SK-N-SH (cell line): ENCODE results near the gene PPP6R2. TPM values are rescaled to one million over a fixed set of nuclear protein-coding genes. Genes with fewer than 3 reads are reported as not detected.

Source experiments
- CTCF ChIA-PET: fragments of 300-600, 350-600 bp; formaldehyde crosslinking; extraction: SDS; loops from one replicate; lab custom pipeline; 2021; lab: Yijun Ruan, JAX
- POLR2A ChIA-PET: fragments of 350-600 bp; sonication (Branson Sonifier 250); formaldehyde crosslinking; extraction: SDS; loops from one replicate; lab custom pipeline; 2020; ENCODE audit warnings: antibody characterized with exemption, inconsistent platforms; lab: Yijun Ruan, JAX
- DNase-seq: peaks from one replicate; pipeline ENCODE4 v3.0.0; 2012
- H2AFZ ChIP-seq: fragments of 200-600 bp; sonication (generic); 2 replicates; pipeline ENCODE4 v1.8.1; 2016; ENCODE audit warnings: antibody characterized with exemption, mild to moderate bottlenecking, low read depth
- H3F3A ChIP-seq: fragments of 200-600 bp; sonication (generic); replicated peaks from 2 replicates; pipeline ENCODE3; 2016; ENCODE audit warnings: antibody characterized with exemption, mild to moderate bottlenecking; ENCODE audit not compliant: insufficient read depth
- H3K27ac ChIP-seq, 2 experiments: fragments of 200-500 bp in 1 of 2; fragments of 200-600 bp in 1 of 2; sonication (Bioruptor generic) in 1 of 2; sonication (generic), shearing (Covaris generic) in 1 of 2; 2 replicates each; pipeline versions ENCODE4 v1.5.1 to v1.6.1; 2014 to 2016; ENCODE audit warnings: low read depth in 2 of 2, inconsistent platforms in 1 of 2, low read length in 1 of 2, mild to moderate bottlenecking in 1 of 2, mixed read lengths in 1 of 2
- H3K27me3 ChIP-seq: fragments of 200-600 bp; sonication (generic), shearing (Covaris generic); 2 replicates; pipeline ENCODE4 v1.6.1; 2016; ENCODE audit warnings: mixed run types; ENCODE audit not compliant: insufficient read depth
- H3K36me3 ChIP-seq, 2 experiments: fragments of 200-500 bp in 1 of 2; fragments of 200-600 bp in 1 of 2; sonication (Bioruptor generic) in 1 of 2; sonication (generic) in 1 of 2; replicated peaks in 1 of 2; 2 replicates each; pipeline versions ENCODE3 to v1.5.1; 2014 to 2016; ENCODE audit warnings: low read length in 1 of 2, mild to moderate bottlenecking in 1 of 2; ENCODE audit not compliant: insufficient read depth in 2 of 2, control insufficient read depth in 1 of 2
- H3K4me1 ChIP-seq, 2 experiments: fragments of 200-500 bp in 1 of 2; fragments of 200-600 bp in 1 of 2; sonication (Bioruptor generic) in 1 of 2; sonication (generic), shearing (Covaris generic) in 1 of 2; 2 replicates each; pipeline versions ENCODE4 v1.5.1 to v1.6.1; 2014 to 2016; ENCODE audit warnings: low read depth in 1 of 2, low read length in 1 of 2, mixed run types in 1 of 2; ENCODE audit not compliant: insufficient read depth in 2 of 2, control insufficient read depth in 1 of 2
- H3K4me2 ChIP-seq: fragments of 200-600 bp; sonication (generic), shearing (Covaris generic); 2 replicates; pipeline ENCODE4 v1.6.1; 2017; ENCODE audit warnings: mixed run types
- H3K4me3 ChIP-seq, 2 experiments: fragments of 200-500 bp in 1 of 2; fragments of 200-600 bp in 1 of 2; sonication (Bioruptor generic) in 1 of 2; sonication (generic), shearing (Covaris generic) in 1 of 2; 2 replicates each; pipeline versions ENCODE4 v1.5.1 to v1.8.1; 2014 to 2016; ENCODE audit warnings: low read depth in 2 of 2, inconsistent platforms in 1 of 2, low read length in 1 of 2, mild to moderate bottlenecking in 1 of 2, mixed read lengths in 1 of 2, moderate library complexity in 1 of 2
- H3K79me2 ChIP-seq: fragments of 200-600 bp; sonication (generic); 2 replicates; pipeline ENCODE4 v1.8.1; 2017; ENCODE audit warnings: mild to moderate bottlenecking; ENCODE audit not compliant: insufficient read depth
- H3K9ac ChIP-seq: fragments of 200-600 bp; sonication (generic); 2 replicates; pipeline ENCODE4 v1.6.1; 2017; ENCODE audit warnings: mixed run types
- H3K9me2 ChIP-seq: fragments of 200-600 bp; sonication (generic); 2 replicates; pipeline ENCODE4 v1.6.1; 2017; ENCODE audit warnings: mixed run types
- H3K9me3 ChIP-seq: fragments of 200-600 bp; sonication (generic); 2 replicates; pipeline ENCODE4 v1.6.1; 2017; ENCODE audit warnings: mixed run types, mild to moderate bottlenecking, moderate library complexity
- H4K20me1 ChIP-seq: fragments of 200-600 bp; sonication (generic); 2 replicates; pipeline ENCODE4 v1.6.1; 2017; ENCODE audit warnings: mild to moderate bottlenecking, mixed run types; ENCODE audit not compliant: insufficient read depth
- GABPA ChIP-seq: IDR thresholded peaks from 2 replicates; pipeline ENCODE4 v1.4.0; 2012; ENCODE audit warnings: low read depth, mild to moderate bottlenecking
- IRF3 ChIP-seq: fragments of 150-350 bp; IDR thresholded peaks from 2 replicates; pipeline ENCODE4 v1.6.1; 2016; ENCODE audit warnings: mild to moderate bottlenecking, low read depth, low read length
- MXI1 ChIP-seq: IDR thresholded peaks from 2 replicates; pipeline ENCODE4 v1.6.1; 2012; ENCODE audit warnings: mild to moderate bottlenecking, low read depth, low read length, improper control_type of control experiment
- NFIC ChIP-seq: IDR thresholded peaks from 2 replicates; pipeline ENCODE4 v1.4.0; 2012; ENCODE audit warnings: borderline replicate concordance
- NRF1 ChIP-seq: IDR thresholded peaks from 2 replicates; pipeline ENCODE4 v1.6.1; 2012; ENCODE audit warnings: low read depth, mild to moderate bottlenecking, low read length
- POLR2AphosphoS5 ChIP-seq: IDR thresholded peaks from 2 replicates; pipeline ENCODE4 v1.6.1; 2012; ENCODE audit warnings: low read depth, low read length
- RAD21 ChIP-seq: IDR thresholded peaks from 2 replicates; pipeline ENCODE4 v1.6.1; 2012; ENCODE audit warnings: mild to moderate bottlenecking, low read length
- SIN3A ChIP-seq: IDR thresholded peaks from 2 replicates; pipeline ENCODE4 v1.6.1; 2012; ENCODE audit warnings: low read depth, mild to moderate bottlenecking, low read length, moderate library complexity, borderline replicate concordance
- SMC3 ChIP-seq: IDR thresholded peaks from 2 replicates; pipeline ENCODE4 v1.6.1; 2012; ENCODE audit warnings: low read depth, low read length, improper control_type of control experiment
- TEAD4 ChIP-seq: IDR thresholded peaks from 2 replicates; pipeline ENCODE4 v1.4.0; 2012; ENCODE audit warnings: mild to moderate bottlenecking, borderline replicate concordance; ENCODE audit not compliant: insufficient read depth
- WGBS: methylation state at CpG from one replicate; pipeline ENCODE4 v1.1.6; 2017; ENCODE audit warnings: low lambda C conversion rate; 5-methylcytosine and 5-hydroxymethylcytosine counted together
- polyA plus RNA-seq, 3 experiments: library from polyadenylated mRNA; depleted of rRNA; stranded (reverse); fragments of >200 nt; gene quantifications; 2 replicates each; pipeline ENCODE4 v1.2.3, GENCODE V29; 2012
- TF ChIP-seq, protein P1 (sequence below): IDR thresholded peaks from 2 replicates; pipeline ENCODE4; 2012
- TF ChIP-seq, protein P2 (sequence below): IDR thresholded peaks from 2 replicates; pipeline ENCODE4 v1.4.0; 2012; ENCODE audit warnings: low read depth, borderline replicate concordance
- TF ChIP-seq, protein P3 (sequence below): IDR thresholded peaks from 2 replicates; pipeline ENCODE4 v1.4.0; 2012; ENCODE audit warnings: low read depth, borderline replicate concordance

PPP6R2 gene
- polyA plus RNA-seq, 1 of the 3 experiments (the other 2 are of a cell fraction) = 45.7 TPM

DNA sequence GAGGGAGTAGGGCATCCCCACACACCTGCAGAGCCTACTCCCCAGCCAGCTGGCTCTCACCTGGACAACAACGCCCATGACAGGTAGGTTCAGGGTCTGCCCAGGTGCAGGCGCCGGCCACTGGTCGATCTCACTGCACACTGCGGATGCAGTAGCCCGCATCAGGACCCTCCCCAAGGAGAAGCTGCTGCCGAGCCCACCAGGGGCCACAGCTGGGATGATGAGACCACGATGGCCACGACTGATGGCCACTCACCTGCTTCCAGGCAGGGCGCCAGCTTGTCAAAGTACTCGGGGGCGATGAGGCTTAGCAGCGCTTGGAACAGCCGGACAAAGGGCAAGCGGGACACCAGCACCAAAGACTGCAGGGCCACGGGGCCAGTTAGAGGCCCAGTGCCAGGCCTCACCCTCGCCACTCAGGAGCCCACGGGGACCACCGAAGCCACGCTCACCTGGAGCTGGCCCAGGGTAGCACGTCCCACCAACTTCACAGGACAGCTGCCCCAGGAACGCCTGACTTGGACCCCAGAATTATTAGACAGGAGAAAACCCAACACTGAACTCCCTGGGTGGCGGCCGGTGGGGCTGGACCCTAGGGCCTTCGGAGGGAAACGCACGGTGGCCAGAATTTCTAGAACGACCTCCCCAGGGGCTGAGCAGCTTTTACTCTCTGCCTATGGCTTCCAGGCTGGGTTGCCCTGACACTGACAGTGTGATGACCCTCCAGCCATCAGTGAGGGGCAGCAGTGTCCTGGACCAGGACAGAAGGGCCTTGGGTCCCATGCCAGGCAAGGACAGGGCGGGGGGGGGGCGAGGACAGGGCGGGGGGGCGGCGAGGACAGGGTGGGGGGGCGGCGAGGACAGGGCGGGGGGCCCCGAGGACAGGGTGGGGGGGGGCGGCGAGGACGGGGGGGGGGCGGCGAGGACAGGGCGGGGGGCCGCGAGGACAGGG lies 26.7 kb upstream of the PPP6R2 start:
- H3K9me2 ChIP-seq = no peaks in the 10 kb centered on the region
- H3F3A ChIP-seq = no peaks in the 10 kb centered on the region
- peak; percentile 57 for DNase-seq
- no peak overlapping the region for H3K27ac ChIP-seq
- WGBS = 67% methylated on average over 10 of the region's 45 CpGs
- no peaks in the 10 kb centered on the region for H3K9me3 ChIP-seq
- no peaks in the 10 kb centered on the region for H3K79me2 ChIP-seq
- H2AFZ ChIP-seq = no peak overlapping the region
- ChIA-PET CTCF (interaction anchor here (0.6 to 2.5 kb wide), 5 partner anchors 10 to 386 kb away, joined by 3 to 17 read pairs (median 6); partner anchors contain the start of genes DENND6B and SCO2), POLR2A (interaction anchor here (1.2 kb wide), 1 partner anchor 8 kb away, joined by 6 read pairs; no protein-coding TSS in a partner anchor)
- H3K36me3 ChIP-seq = no peaks in the 10 kb centered on the region
- no peaks in the 10 kb centered on the region for H3K4me1 ChIP-seq
- no peaks in the 10 kb centered on the region for H3K27me3 ChIP-seq
- TF ChIP-seq SIN3A (no peak), POLR2AphosphoS5 (no peak), NFIC (no peak), IRF3 (no peak), SMC3 (no peak), TEAD4 (no peak)
- TF ChIP-seq, protein P1, sequence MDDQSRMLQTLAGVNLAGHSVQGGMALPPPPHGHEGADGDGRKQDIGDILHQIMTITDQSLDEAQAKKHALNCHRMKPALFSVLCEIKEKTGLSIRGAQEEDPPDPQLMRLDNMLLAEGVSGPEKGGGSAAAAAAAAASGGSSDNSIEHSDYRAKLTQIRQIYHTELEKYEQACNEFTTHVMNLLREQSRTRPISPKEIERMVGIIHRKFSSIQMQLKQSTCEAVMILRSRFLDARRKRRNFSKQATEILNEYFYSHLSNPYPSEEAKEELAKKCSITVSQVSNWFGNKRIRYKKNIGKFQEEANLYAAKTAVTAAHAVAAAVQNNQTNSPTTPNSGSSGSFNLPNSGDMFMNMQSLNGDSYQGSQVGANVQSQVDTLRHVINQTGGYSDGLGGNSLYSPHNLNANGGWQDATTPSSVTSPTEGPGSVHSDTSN = no peak
- H3K4me3 ChIP-seq = no peak overlapping the region
- H3K4me2 ChIP-seq = no peak overlapping the region
- no peak overlapping the region for H3K9ac ChIP-seq
- H4K20me1 ChIP-seq = no peaks in the 10 kb centered on the region

- ChIA-PET CTCF (interaction anchor here (0.8 to 2.5 kb wide), 4 partner anchors 10 to 209 kb away, joined by 3 to 17 read pairs (median 6); partner anchors contain the start of genes DENND6B and SCO2), POLR2A (interaction anchor here (1.0 kb wide), 1 partner anchor 75 kb away, joined by 3 read pairs; no protein-coding TSS in a partner anchor)
- no peaks in the 10 kb centered on the region for H3K9me2 ChIP-seq
- no peak overlapping the region for H3K4me2 ChIP-seq
- no peaks in the 10 kb centered on the region for H3K36me3 ChIP-seq
- no peaks in the 10 kb centered on the region for H4K20me1 ChIP-seq
- no peaks in the 10 kb centered on the region for H3K27me3 ChIP-seq
- peak; percentile 37 for DNase-seq
- no peaks in the 10 kb centered on the region for H3K79me2 ChIP-seq
- 100% methylated on average over 1 of the region's 9 CpGs for WGBS
- H3F3A ChIP-seq = no peaks in the 10 kb centered on the region
- no peak overlapping the region for H3K4me3 ChIP-seq
- H3K9ac ChIP-seq = no peak overlapping the region
- no peak overlapping the region for H3K27ac ChIP-seq
- H3K9me3 ChIP-seq = no peaks in the 10 kb centered on the region
- H2AFZ ChIP-seq = no peak overlapping the region
- TF ChIP-seq, protein P2, sequence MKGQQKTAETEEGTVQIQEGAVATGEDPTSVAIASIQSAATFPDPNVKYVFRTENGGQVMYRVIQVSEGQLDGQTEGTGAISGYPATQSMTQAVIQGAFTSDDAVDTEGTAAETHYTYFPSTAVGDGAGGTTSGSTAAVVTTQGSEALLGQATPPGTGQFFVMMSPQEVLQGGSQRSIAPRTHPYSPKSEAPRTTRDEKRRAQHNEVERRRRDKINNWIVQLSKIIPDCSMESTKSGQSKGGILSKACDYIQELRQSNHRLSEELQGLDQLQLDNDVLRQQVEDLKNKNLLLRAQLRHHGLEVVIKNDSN = no peak
- TF ChIP-seq GABPA (no peak), SMC3 (no peak), NRF1 (no peak), MXI1 (no peak), RAD21 (no peak)
- TF ChIP-seq, protein P3, sequence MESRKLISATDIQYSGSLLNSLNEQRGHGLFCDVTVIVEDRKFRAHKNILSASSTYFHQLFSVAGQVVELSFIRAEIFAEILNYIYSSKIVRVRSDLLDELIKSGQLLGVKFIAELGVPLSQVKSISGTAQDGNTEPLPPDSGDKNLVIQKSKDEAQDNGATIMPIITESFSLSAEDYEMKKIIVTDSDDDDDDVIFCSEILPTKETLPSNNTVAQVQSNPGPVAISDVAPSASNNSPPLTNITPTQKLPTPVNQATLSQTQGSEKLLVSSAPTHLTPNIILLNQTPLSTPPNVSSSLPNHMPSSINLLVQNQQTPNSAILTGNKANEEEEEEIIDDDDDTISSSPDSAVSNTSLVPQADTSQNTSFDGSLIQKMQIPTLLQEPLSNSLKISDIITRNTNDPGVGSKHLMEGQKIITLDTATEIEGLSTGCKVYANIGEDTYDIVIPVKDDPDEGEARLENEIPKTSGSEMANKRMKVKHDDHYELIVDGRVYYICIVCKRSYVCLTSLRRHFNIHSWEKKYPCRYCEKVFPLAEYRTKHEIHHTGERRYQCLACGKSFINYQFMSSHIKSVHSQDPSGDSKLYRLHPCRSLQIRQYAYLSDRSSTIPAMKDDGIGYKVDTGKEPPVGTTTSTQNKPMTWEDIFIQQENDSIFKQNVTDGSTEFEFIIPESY = no peak
- H3K4me1 ChIP-seq = no peaks in the 10 kb centered on the region
Measured at GRCh38 chr22:50317178-50317577, 25.9 kb upstream of the PPP6R2 start.
